ENCODE results near the gene SRGAP1. TPM values are rescaled to one million over a fixed set of nuclear protein-coding genes. Genes with fewer than 3 reads are reported as not detected.

Gene SRGAP1
- total RNA-seq, 1 donor = 18.1 TPM

- peak; percentile 52 for TF ChIP-seq CTCF (IDR thresholded peaks at IDR 0.05; ENCODE audit: insufficient read depth, low read depth, low read length)
- H3K4me3 ChIP-seq (ENCODE audit: low read depth, low read length) = no peak overlapping the region
Observed at GRCh38 chr12:64077922-64078321, 233.4 kb downstream of the SRGAP1 start.

GRCh38 chr12:64080319-64081007 lies 236.0 kb downstream of the SRGAP1 start:
- DNase-seq (ENCODE audit: low read depth) = no peak
- H3K4me3 ChIP-seq (ENCODE audit: low read depth, low read length) = no peak overlapping the region
- TF ChIP-seq CTCF (IDR thresholded peaks at IDR 0.05; ENCODE audit: insufficient read depth, low read depth, low read length) = no peak

More at GRCh38 chr12:64077922-64078321, 233.4 kb downstream of the SRGAP1 start:
- DNase-seq (ENCODE audit: low read depth) = no peak

- no peak for TF ChIP-seq CTCF (IDR thresholded peaks at IDR 0.05; ENCODE audit: insufficient read depth, low read depth, low read length)
- no peak for DNase-seq (ENCODE audit: low read depth)
- H3K4me3 ChIP-seq (ENCODE audit: low read depth, low read length) = no peak overlapping the region
Observed at GRCh38 chr12:64081008-64081404, 236.5 kb downstream of the SRGAP1 start.

- TF ChIP-seq CTCF (IDR thresholded peaks at IDR 0.05; ENCODE audit: insufficient read depth, low read depth, low read length) = no peak
- H3K4me3 ChIP-seq (ENCODE audit: low read depth, low read length) = no peak overlapping the region
- DNase-seq (ENCODE audit: low read depth) = no peak
Observed at GRCh38 chr12:64082116-64082515, 237.6 kb downstream of the SRGAP1 start.

DNA sequence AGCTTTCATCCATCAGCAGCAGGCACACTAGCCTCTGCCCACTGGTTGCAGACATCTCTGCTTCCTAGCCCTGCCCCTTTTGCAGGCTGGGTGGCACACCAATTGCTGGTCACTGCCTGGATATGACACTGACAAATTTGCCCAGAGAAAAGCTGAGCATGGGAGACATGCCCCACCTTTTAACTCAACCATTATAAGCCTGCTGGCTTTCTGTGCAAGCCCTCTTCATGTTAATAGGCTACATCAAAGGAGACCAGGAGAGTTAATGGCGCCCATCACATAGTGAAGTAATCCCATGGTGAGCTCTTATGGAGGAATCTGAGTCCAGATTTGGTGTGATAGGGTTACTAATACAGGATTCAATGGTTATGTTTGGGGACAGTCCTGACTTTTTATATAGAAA lies 238.4 kb downstream of the SRGAP1 start:
- no peak for TF ChIP-seq CTCF (IDR thresholded peaks at IDR 0.05; ENCODE audit: insufficient read depth, low read depth, low read length)

GRCh38 chr12:64083285-64084210 lies 239.0 kb downstream of the SRGAP1 start:
- TF ChIP-seq CTCF (IDR thresholded peaks at IDR 0.05; ENCODE audit: insufficient read depth, low read depth, low read length) = no peak
- H3K4me3 ChIP-seq (ENCODE audit: low read depth, low read length) = no peak overlapping the region
- peak; percentile 96 for DNase-seq (ENCODE audit: low read depth)

More for the DNA sequence above, 238.4 kb downstream of the SRGAP1 start:
- DNase-seq (ENCODE audit: low read depth) = no peak
- no peak overlapping the region for H3K4me3 ChIP-seq (ENCODE audit: low read depth, low read length)

Data from fibroblast of villous mesenchyme (primary cell).